H9 (cell line): ENCODE measurements around the gene SEPHS1. TPM values are rescaled to one million over a fixed set of nuclear protein-coding genes. Genes with fewer than 3 reads are reported as not detected.

ENCODE experiments used
- DNase-seq: peaks from one replicate; pipeline ENCODE4 v3.0.0-alpha.2; 2017
- H2AFZ ChIP-seq: one replicate; pipeline ENCODE4 v1.6.1; 2013; ENCODE audit warnings: mild to moderate bottlenecking, low read length, control low read depth, moderate library complexity
- H2AK5ac ChIP-seq: 2 replicates; pipeline ENCODE4 v1.6.1; 2013; ENCODE audit warnings: low read length, control low read depth, mixed read lengths; ENCODE audit not compliant: insufficient read length
- H2BK120ac ChIP-seq: one replicate; pipeline ENCODE4 v1.6.1; 2013; ENCODE audit warnings: low read depth, mild to moderate bottlenecking, low read length, control low read depth, inconsistent platforms; ENCODE audit not compliant: poor library complexity, severe bottlenecking
- H2BK12ac ChIP-seq: 2 replicates; pipeline ENCODE4 v1.6.1; 2013; ENCODE audit warnings: low read length, control low read depth, mixed read lengths, low read depth; ENCODE audit not compliant: insufficient read length
- H2BK15ac ChIP-seq: 2 replicates; pipeline ENCODE4 v1.6.1; 2013; ENCODE audit warnings: low read depth, low read length, control low read depth
- H2BK20ac ChIP-seq: one replicate; pipeline ENCODE4 v1.6.1; 2013; ENCODE audit warnings: low read depth, mild to moderate bottlenecking, low read length, control low read depth, inconsistent platforms; ENCODE audit not compliant: poor library complexity, severe bottlenecking
- H2BK5ac ChIP-seq: 2 replicates; pipeline ENCODE4 v1.6.1; 2013; ENCODE audit warnings: low read length, control low read depth, mixed read lengths; ENCODE audit not compliant: insufficient read length
- H3K14ac ChIP-seq: 2 replicates; pipeline ENCODE4 v1.6.1; 2013; ENCODE audit warnings: low read length, control low read depth; ENCODE audit not compliant: insufficient read depth
- H3K18ac ChIP-seq: 2 replicates; pipeline ENCODE4 v1.6.1; 2013; ENCODE audit warnings: low read depth, mild to moderate bottlenecking, mixed read lengths, low read length, control low read depth; ENCODE audit not compliant: insufficient read length
- H3K23ac ChIP-seq: 2 replicates; pipeline ENCODE4 v1.6.1; 2013; ENCODE audit warnings: low read length, control low read depth, mixed read lengths, low read depth; ENCODE audit not compliant: insufficient read length
- H3K23me2 ChIP-seq: 2 replicates; pipeline ENCODE4 v1.6.1; 2013; ENCODE audit warnings: low read depth, mild to moderate bottlenecking, mixed read lengths, low read length, control low read depth; ENCODE audit not compliant: insufficient read length, poor library complexity, severe bottlenecking
- H3K27ac ChIP-seq: 2 replicates; pipeline ENCODE4 v1.5.1; 2013; ENCODE audit warnings: low read length, control low read depth, mixed read lengths, low read depth; ENCODE audit not compliant: insufficient read length
- H3K27me3 ChIP-seq: 2 replicates; pipeline ENCODE4 v1.6.1; 2013; ENCODE audit warnings: low read length, control low read depth, inconsistent platforms; ENCODE audit not compliant: insufficient read depth
- H3K4ac ChIP-seq: 2 replicates; pipeline ENCODE4 v1.6.1; 2013; ENCODE audit warnings: low read depth, mild to moderate bottlenecking, control low read depth, inconsistent platforms, low read length, moderate library complexity
- H3K4me1 ChIP-seq: 2 replicates; pipeline ENCODE4 v1.6.1; 2013; ENCODE audit warnings: low read length, control low read depth, inconsistent platforms; ENCODE audit not compliant: insufficient read depth
- H3K4me2 ChIP-seq: 2 replicates; pipeline ENCODE4 v1.6.1; 2013; ENCODE audit warnings: low read length, control low read depth, mixed read lengths; ENCODE audit not compliant: insufficient read length, insufficient read depth
- H3K56ac ChIP-seq: 2 replicates; pipeline ENCODE4 v1.6.1; 2013; ENCODE audit warnings: low read depth, mild to moderate bottlenecking, mixed read lengths, low read length, control low read depth; ENCODE audit not compliant: insufficient read length
- H3K79me1 ChIP-seq: 2 replicates; pipeline ENCODE4 v1.6.1; 2013; ENCODE audit warnings: low read depth, mild to moderate bottlenecking, moderate library complexity, low read length, control low read depth, inconsistent platforms; ENCODE audit not compliant: insufficient read depth, poor library complexity, severe bottlenecking
- H3K79me2 ChIP-seq: 2 replicates; pipeline ENCODE4 v1.6.1; 2013; ENCODE audit warnings: low read length, control low read depth, inconsistent platforms; ENCODE audit not compliant: insufficient read depth
- H3K9ac ChIP-seq: 2 replicates; pipeline ENCODE4 v1.6.1; 2013; ENCODE audit warnings: low read length, control low read depth, mixed read lengths; ENCODE audit not compliant: insufficient read length; ENCODE audit errors: extremely low read depth
- H3K9me3 ChIP-seq: one replicate; pipeline ENCODE4 v1.6.1; 2013; ENCODE audit warnings: low read depth, low read length, inconsistent platforms; ENCODE audit not compliant: control insufficient read depth
- H3T11ph ChIP-seq: one replicate; pipeline ENCODE4 v1.6.1; 2013; ENCODE audit warnings: mild to moderate bottlenecking, low read length, control low read depth, inconsistent platforms
- H4K20me1 ChIP-seq: one replicate; pipeline ENCODE4 v1.6.1; 2013; ENCODE audit not compliant: control insufficient read depth, insufficient read length, insufficient read depth
- H4K5ac ChIP-seq: 2 replicates; pipeline ENCODE4 v1.6.1; 2013; ENCODE audit warnings: low read depth, mild to moderate bottlenecking, mixed read lengths, low read length, control low read depth; ENCODE audit not compliant: insufficient read length
- H4K8ac ChIP-seq: replicated peaks from 2 replicates; pipeline ENCODE4 v1.6.1; 2013; ENCODE audit warnings: low read length, control low read depth, mixed read lengths, low read depth; ENCODE audit not compliant: insufficient read length
- H4K91ac ChIP-seq: 2 replicates; pipeline ENCODE4 v1.6.1; 2013; ENCODE audit warnings: low read depth, mild to moderate bottlenecking, moderate library complexity, mixed read lengths, low read length, control low read depth; ENCODE audit not compliant: insufficient read length
- H3K27ac Mint-ChIP-seq, 3 experiments: 2 replicates in 2 of 3; 3 replicates in 1 of 3; pipeline ENCODE4 v1.8.0; 2020 to 2021; ENCODE audit warnings: mixed read lengths in 3 of 3, mild to moderate bottlenecking in 1 of 3, moderate library complexity in 1 of 3
- H3K27me3 Mint-ChIP-seq: 2 replicates; pipeline ENCODE4 v1.8.0; 2021; ENCODE audit warnings: low read depth, mild to moderate bottlenecking, moderate library complexity, mixed read lengths
- H3K36me3 Mint-ChIP-seq, 3 experiments: 2 replicates in 2 of 3; 3 replicates in 1 of 3; pipeline ENCODE4 v1.8.0; 2020 to 2021; ENCODE audit warnings: low read depth in 3 of 3, mixed read lengths in 3 of 3; ENCODE audit not compliant: insufficient read depth in 1 of 3
- H3K4me1 Mint-ChIP-seq, 2 experiments: 2 replicates each; pipeline ENCODE4 v1.8.0; 2020; ENCODE audit warnings: mixed read lengths in 2 of 2
- H3K4me3 Mint-ChIP-seq, 2 experiments: 2 replicates in 1 of 2; 3 replicates in 1 of 2; pipeline ENCODE4 v1.8.0; 2020 to 2021; ENCODE audit warnings: mild to moderate bottlenecking in 2 of 2, mixed read lengths in 2 of 2, moderate library complexity in 1 of 2
- H3K9me3 Mint-ChIP-seq, 2 experiments: 2 replicates in 1 of 2; 3 replicates in 1 of 2; pipeline ENCODE4 v1.8.0; 2020; ENCODE audit warnings: mild to moderate bottlenecking in 2 of 2, mixed read lengths in 2 of 2, moderate library complexity in 1 of 2
- CTCF ChIP-seq: fragments of 200-600 bp; sonication (generic); conservative IDR thresholded peaks from 3 replicates; pipeline ENCODE4 v1.8.0; 2021; ENCODE audit warnings: antibody characterized with exemption, mild to moderate bottlenecking
- WGBS: extraction: QIAGEN DNeasy Blood & Tissue Kit; methylation state at CpG from one replicate; pipeline ENCODE4 v1.1.7; 2013; ENCODE audit warnings: missing lambda C conversion rate, low lambda C conversion rate, mixed read lengths; ENCODE audit not compliant: insufficient read length; ENCODE audit errors: extremely low coverage; 5-methylcytosine and 5-hydroxymethylcytosine counted together
- total RNA-seq: library from RNA; stranded (reverse); gene quantifications from 2 replicates; pipeline ENCODE4 v1.2.1, GENCODE V29; 2021

The SEPHS1 gene
- total RNA-seq, 1 experiment from 2014 or later, result 366 TPM

GRCh38 chr10:13296476-13296875, 51.6 kb downstream of the SEPHS1 start:
- peaks cover 0 to 5% (median 3%) of the 10 kb centered on the region in 3 experiments; a peak in 6 of 7 replicates for H3K36me3 Mint-ChIP-seq
- no peak overlapping the region for H4K91ac ChIP-seq
- no peak overlapping the region for H2BK12ac ChIP-seq
- H2AK5ac ChIP-seq, result no peak overlapping the region
- no peak overlapping the region for H3K4me3 Mint-ChIP-seq
- peaks cover 6% of the 10 kb centered on the region for H3K23me2 ChIP-seq
- H2AFZ ChIP-seq, result no peak overlapping the region
- no peak overlapping the region for H3K4me2 ChIP-seq
- H3K27ac Mint-ChIP-seq, result no peak overlapping the region
- no peak overlapping the region for H3K18ac ChIP-seq
- no peaks in the 10 kb centered on the region for H4K20me1 ChIP-seq
- H3T11ph ChIP-seq, result no peak overlapping the region
- H2BK120ac ChIP-seq, result no peak overlapping the region
- H3K56ac ChIP-seq, result no peak overlapping the region
- no peaks in the 10 kb centered on the region for H3K9me3 ChIP-seq
- no peak overlapping the region for H4K8ac ChIP-seq
- no peak overlapping the region for H2BK20ac ChIP-seq
- no peaks in the 10 kb centered on the region for H3K79me2 ChIP-seq
- no peak overlapping the region for H3K23ac ChIP-seq
- H4K5ac ChIP-seq, result no peak overlapping the region
- H3K9me3 Mint-ChIP-seq, result no peaks in the 10 kb centered on the region
- no CpG with 5 or more reads among the region's 10 CpGs for WGBS
- no peak overlapping the region for H3K14ac ChIP-seq
- no peak overlapping the region for H3K27ac ChIP-seq
- DNase-seq, result no peak
- peaks cover 14% of the 10 kb centered on the region for H3K27me3 Mint-ChIP-seq
- no peak for TF ChIP-seq CTCF
- peaks cover 7 to 10% of the 10 kb centered on the region in 2 experiments for H3K4me1 Mint-ChIP-seq
- H3K27me3 ChIP-seq, result no peaks in the 10 kb centered on the region
- H3K79me1 ChIP-seq, result no peaks in the 10 kb centered on the region
- no peak overlapping the region for H3K9ac ChIP-seq
- no peak overlapping the region for H2BK5ac ChIP-seq
- no peak overlapping the region for H3K4ac ChIP-seq
- H2BK15ac ChIP-seq, result no peak overlapping the region
- H3K4me1 ChIP-seq, result no peaks in the 10 kb centered on the region
